ENCODE data around the gene IFI6. TPM values are rescaled to one million over a fixed set of nuclear protein-coding genes. Genes with fewer than 3 reads are reported as not detected.

Gene IFI6
- total and polyA plus RNA-seq, 2 of the 4 experiments (the other 2 are of a cell fraction): 7.3 to 16.8 TPM

DNA sequence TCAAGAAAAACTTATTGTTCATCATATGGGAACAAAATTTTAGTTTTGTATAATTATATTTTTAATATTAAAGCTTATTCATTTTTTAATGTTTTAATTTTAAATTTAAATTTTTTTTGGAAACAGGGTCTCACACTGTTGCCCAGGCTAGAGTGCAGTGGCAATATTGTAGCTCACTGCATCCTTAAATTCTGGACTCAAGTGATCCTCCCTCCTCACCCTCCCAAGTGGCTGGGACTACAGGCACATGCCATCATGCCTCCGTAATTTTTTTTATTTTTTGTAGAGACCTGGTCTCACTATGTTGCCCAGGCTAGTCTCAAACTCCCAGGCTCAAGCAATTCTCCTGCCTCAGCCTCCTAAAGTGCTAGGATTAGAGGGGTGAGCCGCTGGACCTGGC, 33.6 kb upstream of the IFI6 start:
- Histone ChIP-seq H2BK120ac (ENCODE audit: low read depth, low read length) (no peak overlapping the region), H3K4me3 (ENCODE audit: insufficient read depth, low read depth, low read length) (no peak overlapping the region), H4K8ac (ENCODE audit: low read depth in 2 of 2, low read length in 2 of 2) (no peak overlapping the region), H3K56ac (ENCODE audit: extremely low read depth, insufficient read depth, low read length) (no peak overlapping the region), H2BK5ac (ENCODE audit: low read depth, low read length, poor library complexity, severe bottlenecking) (no peak overlapping the region), H3K4me2 (ENCODE audit: low read depth, low read length) (no peak overlapping the region), H3K9me3 (ENCODE audit: control insufficient read depth, insufficient read depth, low read length) (0 out of 2 replicates have a peak, but pooled peaks cover 3% of the 10 kb centered on the region), H4K91ac (ENCODE audit: insufficient read depth, low read depth, low read length) (no peak overlapping the region), H3K9ac (ENCODE audit: low read depth, low read length) (no peak overlapping the region), H3K36me3 (ENCODE audit: control insufficient read depth, insufficient read depth, low read length) (no peaks in the 10 kb centered on the region), H3K18ac (ENCODE audit: low read depth, low read length) (no peak overlapping the region), H2AFZ (replicated peaks; ENCODE audit: low read length, poor library complexity) (no peak overlapping the region), H3K23ac (ENCODE audit: low read depth, low read length) (no peak overlapping the region), H3K9me1 (ENCODE audit: insufficient read depth, low read length) (no peaks in the 10 kb centered on the region), H2BK20ac (ENCODE audit: low read depth, low read length) (no peak overlapping the region), H4K20me1 (ENCODE audit: insufficient read depth, low read length) (no peaks in the 10 kb centered on the region), H3K27me3 (ENCODE audit: control insufficient read depth, insufficient read depth, low read length) (peaks cover 16% of the 10 kb centered on the region), H3K4ac (ENCODE audit: low read depth, low read length) (no peak overlapping the region), H3K79me1 (ENCODE audit: low read depth in 1 of 2, low read length in 2 of 2) (no peaks in the 10 kb centered on the region), H2BK15ac (ENCODE audit: low read depth, low read length) (no peak overlapping the region), H3K14ac (replicated peaks; ENCODE audit: low read depth, low read length) (no peak overlapping the region), H3K4me1 (ENCODE audit: control insufficient read depth, insufficient read depth, low read length) (no peaks in the 10 kb centered on the region), H2AK5ac (ENCODE audit: low read depth, low read length) (no peak overlapping the region), H3K27ac (ENCODE audit: insufficient read depth, low read length) (no peak overlapping the region), H4K5ac (ENCODE audit: low read depth, low read length) (no peak overlapping the region), H2AK9ac (replicated peaks; ENCODE audit: low read depth, low read length, poor library complexity) (no peak overlapping the region)
- TF ChIP-seq RAD21 (IDR thresholded peaks at IDR 0.05; ENCODE audit: low read length) (no peak), SMC3 (IDR thresholded peaks at IDR 0.05; ENCODE audit: low read depth, low read length) (no peak), NFE2L2 (IDR thresholded peaks at IDR 0.05; ENCODE audit: low read depth, low read length) (no peak), BHLHE40 (IDR thresholded peaks at IDR 0.05; ENCODE audit: low read depth, low read length) (no peak), POLR2A (IDR thresholded peaks at IDR 0.05; ENCODE audit: low read depth, low read length) (no peak), CHD1 (IDR thresholded peaks at IDR 0.05; ENCODE audit: low read depth, low read length) (no peak), RFX5 (IDR thresholded peaks at IDR 0.05; ENCODE audit: low read depth, low read length) (no peak), MAFK (IDR thresholded peaks at IDR 0.05; ENCODE audit: low read depth, low read length) (no peak), MAZ (IDR thresholded peaks at IDR 0.05; ENCODE audit: borderline replicate concordance, low read depth, low read length) (no peak), FOS (IDR thresholded peaks at IDR 0.05; ENCODE audit: low read depth, low read length) (no peak), CEBPB (IDR thresholded peaks at IDR 0.05; ENCODE audit: low read depth, low read length) (no peak), RCOR1 (IDR thresholded peaks at IDR 0.05; ENCODE audit: insufficient replicate concordance, low read length) (no peak), MXI1 (IDR thresholded peaks at IDR 0.05; ENCODE audit: borderline replicate concordance, low read depth, low read length) (no peak)
- TF ChIP-seq, protein P1, sequence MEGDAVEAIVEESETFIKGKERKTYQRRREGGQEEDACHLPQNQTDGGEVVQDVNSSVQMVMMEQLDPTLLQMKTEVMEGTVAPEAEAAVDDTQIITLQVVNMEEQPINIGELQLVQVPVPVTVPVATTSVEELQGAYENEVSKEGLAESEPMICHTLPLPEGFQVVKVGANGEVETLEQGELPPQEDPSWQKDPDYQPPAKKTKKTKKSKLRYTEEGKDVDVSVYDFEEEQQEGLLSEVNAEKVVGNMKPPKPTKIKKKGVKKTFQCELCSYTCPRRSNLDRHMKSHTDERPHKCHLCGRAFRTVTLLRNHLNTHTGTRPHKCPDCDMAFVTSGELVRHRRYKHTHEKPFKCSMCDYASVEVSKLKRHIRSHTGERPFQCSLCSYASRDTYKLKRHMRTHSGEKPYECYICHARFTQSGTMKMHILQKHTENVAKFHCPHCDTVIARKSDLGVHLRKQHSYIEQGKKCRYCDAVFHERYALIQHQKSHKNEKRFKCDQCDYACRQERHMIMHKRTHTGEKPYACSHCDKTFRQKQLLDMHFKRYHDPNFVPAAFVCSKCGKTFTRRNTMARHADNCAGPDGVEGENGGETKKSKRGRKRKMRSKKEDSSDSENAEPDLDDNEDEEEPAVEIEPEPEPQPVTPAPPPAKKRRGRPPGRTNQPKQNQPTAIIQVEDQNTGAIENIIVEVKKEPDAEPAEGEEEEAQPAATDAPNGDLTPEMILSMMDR (conservative IDR thresholded peaks at IDR 0.05; ENCODE audit: low read depth, low read length): no peak
- TF ChIP-seq, protein P2, sequence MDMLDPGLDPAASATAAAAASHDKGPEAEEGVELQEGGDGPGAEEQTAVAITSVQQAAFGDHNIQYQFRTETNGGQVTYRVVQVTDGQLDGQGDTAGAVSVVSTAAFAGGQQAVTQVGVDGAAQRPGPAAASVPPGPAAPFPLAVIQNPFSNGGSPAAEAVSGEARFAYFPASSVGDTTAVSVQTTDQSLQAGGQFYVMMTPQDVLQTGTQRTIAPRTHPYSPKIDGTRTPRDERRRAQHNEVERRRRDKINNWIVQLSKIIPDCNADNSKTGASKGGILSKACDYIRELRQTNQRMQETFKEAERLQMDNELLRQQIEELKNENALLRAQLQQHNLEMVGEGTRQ (IDR thresholded peaks at IDR 0.05; ENCODE audit: low read depth, low read length): no peak
- TF ChIP-seq, protein P3, sequence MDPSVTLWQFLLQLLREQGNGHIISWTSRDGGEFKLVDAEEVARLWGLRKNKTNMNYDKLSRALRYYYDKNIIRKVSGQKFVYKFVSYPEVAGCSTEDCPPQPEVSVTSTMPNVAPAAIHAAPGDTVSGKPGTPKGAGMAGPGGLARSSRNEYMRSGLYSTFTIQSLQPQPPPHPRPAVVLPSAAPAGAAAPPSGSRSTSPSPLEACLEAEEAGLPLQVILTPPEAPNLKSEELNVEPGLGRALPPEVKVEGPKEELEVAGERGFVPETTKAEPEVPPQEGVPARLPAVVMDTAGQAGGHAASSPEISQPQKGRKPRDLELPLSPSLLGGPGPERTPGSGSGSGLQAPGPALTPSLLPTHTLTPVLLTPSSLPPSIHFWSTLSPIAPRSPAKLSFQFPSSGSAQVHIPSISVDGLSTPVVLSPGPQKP (IDR thresholded peaks at IDR 0.05; ENCODE audit: borderline replicate concordance, low read depth, low read length): no peak
- ATAC-seq (ENCODE audit: low read depth): no peak
- intact Hi-C loops (cut with micrococcal nuclease): no loop called here
- no peak for DNase-seq
- WGBS, 2 experiments (ENCODE audit: extremely low coverage in 2 of 2, insufficient read length in 1 of 2): no CpG with 5 or more reads among the region's 2 CpGs
- CTCF ChIA-PET: interaction anchor here (0.6 to 0.9 kb wide), 3 partner anchors 20 to 63 kb away, joined by 4 read pairs; no protein-coding TSS in a partner anchor
- in situ Hi-C loops (cut with MboI; ENCODE audit: low sequenced_read_pairs): no loop called here
- dilution Hi-C loops (cut with HindIII; ENCODE audit: low sequenced_read_pairs, unreplicated experiment): no loop called here
- no TSS peak for BruUV-seq (replicated peaks)
- POLR2A ChIA-PET (ENCODE audit: unreplicated experiment): no interaction called here
